Upper lobe of left lung (tissue), 6 donors: Measurements from ENCODE around the gene ZNF519. TPM values are rescaled to one million over a fixed set of nuclear protein-coding genes. Genes with fewer than 3 reads are reported as not detected.
A peak's percentile ranks its signal among the peaks of the same experiment; 100 is the strongest.
"Not testable (repeated sequence)": the region's sequence is repeated elsewhere in the genome, so short reads cannot be mapped to it uniquely, and the experiment has no call there.

Source experiments
- ATAC-seq, 2 donors: fragments of 200-7000 bp; cut with Tn5 transposase; one replicate each; pipeline ENCODE4 v1.9.1; 2022; ENCODE audit warnings: mild to moderate bottlenecking in 2 of 2, moderate library complexity in 2 of 2; ENCODE audit not compliant: low FRiP score in 2 of 2
- DNase-seq, 2 donors: peaks; one replicate each; pipeline ENCODE4 v3.0.0-alpha.2; 2019 to 2020
- H3K27ac ChIP-seq, 4 donors: fragments of 200-600 bp; sonication (generic); one replicate each; pipeline ENCODE4 v1.5.1; 2016 to 2019
- H3K27me3 ChIP-seq, 4 donors: fragments of 200-600 bp; sonication (generic); one replicate each; pipeline ENCODE4 v1.5.1; 2017 to 2019
- H3K36me3 ChIP-seq, 4 donors: fragments of 200-600 bp; sonication (generic); one replicate each; pipeline ENCODE4 v1.5.1; 2016 to 2019
- H3K4me1 ChIP-seq, 4 donors: fragments of 200-600 bp; sonication (generic); one replicate each; pipeline ENCODE4 v1.5.1; 2018 to 2019
- H3K4me3 ChIP-seq, 4 donors: fragments of 200-600 bp; sonication (generic); one replicate each; pipeline ENCODE4 v1.5.1; 2017 to 2019; ENCODE audit warnings: mild to moderate bottlenecking in 2 of 4, moderate library complexity in 1 of 4
- H3K9me3 ChIP-seq, 4 donors: fragments of 200-600 bp; sonication (generic); one replicate each; pipeline ENCODE4 v1.5.1; 2018 to 2019
- CTCF ChIP-seq, 6 experiments: fragments of 450-650 bp in 4 of 6; fragments of 200-600 bp in 2 of 6; sonication (generic) in 2 of 6; IDR thresholded peaks; one replicate each; pipeline ENCODE4 v1.5.1; 2016 to 2019; ENCODE audit warnings: antibody characterized with exemption in 6 of 6
- EP300 ChIP-seq, 4 donors: sonication (generic); formaldehyde crosslinking; IDR thresholded peaks; one replicate each; pipeline ENCODE4 v1.5.1; 2017; ENCODE audit warnings: antibody characterized with exemption in 4 of 4, control low read depth in 2 of 4
- POLR2A ChIP-seq, 4 donors: fragments of 450-650 bp; IDR thresholded peaks; one replicate each; pipeline ENCODE4 v1.5.1; 2016 to 2017; ENCODE audit warnings: antibody characterized with exemption in 4 of 4, mild to moderate bottlenecking in 2 of 4
- POLR2AphosphoS5 ChIP-seq, 2 donors: sonication (generic); formaldehyde crosslinking; IDR thresholded peaks; one replicate each; pipeline ENCODE4 v1.5.1; 2017; ENCODE audit warnings: antibody characterized with exemption in 2 of 2
- WGBS, 2 donors: methylation state at CpG; one replicate each; pipeline ENCODE4 v1.1.5; 2017 to 2018; 5-methylcytosine and 5-hydroxymethylcytosine counted together
- total RNA-seq, 6 donors: library from RNA; depleted of rRNA in 4 of 6; stranded (reverse); fragments of >200 nt in 4 of 6; gene quantifications; one replicate each; pipeline versions ENCODE4 v1.1.0 to v1.2.1, GENCODE V29; 2016 to 2021
- donor health status: DM: no; HTN: no; CAD: no; lungs with moderate emphysema.
- donor health status: DM: no; HTN: yes; CAD: no; lungs with severe emphysema.

Gene ZNF519
- total RNA-seq, 6 donors from 2014 or later, result 1.4 to 8.4 (median 5.0) TPM

DNA sequence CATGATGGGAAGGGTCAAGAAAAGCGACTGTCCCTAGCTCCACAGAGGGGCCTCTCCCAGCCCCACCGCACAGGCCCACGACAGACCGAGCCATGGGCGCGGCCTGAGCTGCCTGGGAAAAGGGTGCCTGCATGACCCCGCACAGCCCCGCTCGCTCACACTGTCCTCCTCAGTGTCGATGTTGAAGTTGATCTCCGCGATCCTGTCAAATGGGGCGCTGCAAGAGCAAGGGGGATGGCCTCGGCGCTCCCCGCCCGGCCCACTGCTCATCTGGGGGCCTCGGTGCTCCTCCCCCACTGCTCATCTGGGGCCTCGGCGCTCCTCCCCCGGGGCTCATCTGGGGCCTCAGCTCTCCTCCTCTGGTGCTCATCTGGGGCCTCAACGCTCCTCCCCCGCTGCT, 14.5 kb upstream of the ZNF519 start:
- H3K27me3 ChIP-seq, H3K9me3 ChIP-seq, H3K4me1 ChIP-seq, H3K27ac ChIP-seq, ATAC-seq, H3K4me3 ChIP-seq, H3K36me3 ChIP-seq: not testable (repeated sequence)
- DNase-seq, result peak in 1 of 2 donors; percentile 79
- WGBS, 2 donors, result 76 to 89% methylated on average over 17 to 23 of the region's 23 CpGs

DNA sequence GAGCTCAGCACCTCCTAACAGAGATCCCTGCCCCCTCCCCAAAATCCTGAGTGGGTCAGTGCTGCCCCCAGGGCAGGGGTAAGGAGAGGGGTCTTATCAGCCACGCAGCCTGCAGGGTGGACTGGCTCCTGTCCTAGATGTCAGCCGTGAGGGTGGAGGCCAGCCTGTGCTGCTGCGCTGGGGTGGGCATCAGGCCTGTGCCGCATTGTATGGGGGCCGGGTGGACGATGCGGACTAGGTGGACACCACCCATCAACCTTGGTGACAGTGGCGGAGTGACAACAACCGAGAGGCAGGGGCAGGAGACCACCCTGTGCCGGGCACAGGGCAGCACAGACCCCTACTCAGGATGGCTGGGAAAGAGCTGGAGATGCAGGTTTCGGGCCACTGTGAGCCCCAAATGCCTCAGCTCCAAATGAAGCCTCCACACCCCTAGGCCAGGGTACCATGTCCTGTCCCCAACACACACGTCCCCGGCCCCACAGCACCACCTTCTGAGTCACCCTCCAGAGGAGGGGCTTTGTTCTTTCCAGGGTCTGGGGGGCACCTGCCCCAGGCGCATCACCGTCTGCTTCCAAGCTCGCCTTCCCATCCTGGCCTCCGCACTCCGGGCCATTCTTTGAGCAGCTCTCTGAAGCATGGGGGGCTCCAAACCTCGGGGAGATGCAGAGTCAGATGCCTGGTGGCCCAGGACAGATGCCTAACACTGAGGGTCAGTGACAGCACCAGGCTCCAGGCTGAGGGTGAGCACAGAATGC, 13.5 kb upstream of the ZNF519 start:
- H3K27me3 ChIP-seq, H3K4me3 ChIP-seq, H3K36me3 ChIP-seq, H3K4me1 ChIP-seq, H3K9me3 ChIP-seq, H3K27ac ChIP-seq, ATAC-seq: not testable (repeated sequence)
- DNase-seq, result peak in 1 of 2 donors; percentile 62
- 88 to 95% methylated on average over 13 of the region's 19 CpGs for WGBS, 2 donors

GRCh38 chr18:14145021-14145420, 12.8 kb upstream of the ZNF519 start:
- peak in 1 of 2 donors; percentile 72 for DNase-seq
- H3K9me3 ChIP-seq, H3K27me3 ChIP-seq, H3K4me1 ChIP-seq, ATAC-seq, H3K4me3 ChIP-seq, H3K27ac ChIP-seq, H3K36me3 ChIP-seq: not testable (repeated sequence)
- WGBS, 2 donors, result 86% methylated on average over 6 of the region's 6 CpGs; no CpG with 5 or more reads in 1 of the 2 donors

DNA sequence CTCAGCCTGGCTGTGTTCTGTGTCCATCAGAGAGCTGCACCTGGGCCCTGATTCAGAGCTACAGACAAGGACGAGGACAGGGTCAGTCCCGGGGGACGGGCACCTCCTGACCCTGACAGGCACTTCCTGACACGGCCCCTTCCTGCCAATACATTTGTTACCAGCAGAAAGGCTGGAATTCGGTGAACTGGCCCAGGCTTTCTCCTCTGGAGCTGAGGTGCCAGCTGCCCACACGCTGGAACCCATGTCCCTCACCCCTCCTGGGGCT, 12.3 kb upstream of the ZNF519 start:
- ATAC-seq, result no peak
- Histone ChIP-seq H3K9me3 (no peaks in the 10 kb centered on the region), H3K36me3 (no peaks in the 10 kb centered on the region), H3K4me3 (no peak overlapping the region), H3K27me3 (no peaks in the 10 kb centered on the region), H3K4me1 (no peaks in the 10 kb centered on the region), H3K27ac (no peak overlapping the region)
- no peak for TF ChIP-seq EP300 (IDR thresholded peaks at IDR 0.05)
- no peak for TF ChIP-seq CTCF (IDR thresholded peaks at IDR 0.05)
- TF ChIP-seq POLR2A (IDR thresholded peaks at IDR 0.05), result no peak
- no peak for TF ChIP-seq POLR2AphosphoS5 (IDR thresholded peaks at IDR 0.05)
- WGBS, 2 donors, result 80% methylated on average over 6 of the region's 6 CpGs; no CpG with 5 or more reads in 1 of the 2 donors
- DNase-seq, result no peak

DNA sequence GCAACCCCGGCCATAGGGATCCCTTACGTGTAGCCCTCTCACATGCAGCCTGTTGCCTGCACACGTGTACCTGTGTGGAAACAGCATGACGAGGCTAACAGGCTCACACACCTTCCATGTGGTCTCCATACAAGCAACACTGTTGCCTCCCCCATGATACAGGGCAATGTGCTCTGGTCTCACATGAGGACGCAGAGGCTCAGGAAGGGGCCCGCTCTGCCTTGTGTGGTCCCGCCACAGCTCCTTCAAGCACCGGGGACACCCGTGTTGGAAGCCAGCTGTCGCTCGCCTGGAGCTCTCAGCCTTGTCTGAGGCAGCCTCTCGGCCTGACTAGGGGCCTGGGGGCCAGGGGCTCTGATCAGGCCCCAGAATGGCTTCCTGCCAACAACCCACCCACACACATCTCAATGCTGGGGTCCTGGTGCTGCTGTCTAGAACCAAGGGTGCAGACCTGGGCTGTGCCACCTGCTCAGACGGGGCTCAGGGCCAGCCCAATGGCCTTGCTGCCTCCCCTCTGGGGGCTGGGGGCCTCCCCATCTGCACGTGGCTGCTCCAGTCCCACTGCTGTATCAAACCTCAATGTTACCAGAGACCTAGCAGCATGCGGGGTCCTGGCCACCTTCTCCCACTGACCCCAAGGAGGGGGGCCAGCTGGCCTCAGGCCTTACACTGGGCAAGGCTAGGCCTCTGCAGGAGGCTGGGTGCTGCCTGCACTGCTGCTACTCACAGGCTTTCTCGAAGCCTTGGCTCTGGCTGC, 11.8 kb upstream of the ZNF519 start:
- ATAC-seq (peak in 1 of 2 donors; percentile 1), DNase-seq (peak in 1 of 2 donors; percentile 63)
- not testable (repeated sequence) for H3K9me3 ChIP-seq, H3K27ac ChIP-seq, H3K36me3 ChIP-seq, H3K4me1 ChIP-seq, H3K27me3 ChIP-seq, H3K4me3 ChIP-seq
- WGBS, 2 donors, result 77 to 100% methylated on average over 3 to 16 of the region's 16 CpGs

- DNase-seq (peak in 1 of 2 donors; percentile 81), ATAC-seq (peak in 1 of 2 donors; percentile 32)
- not testable (repeated sequence) for H3K4me3 ChIP-seq, H3K4me1 ChIP-seq, H3K27ac ChIP-seq, H3K9me3 ChIP-seq, H3K36me3 ChIP-seq, H3K27me3 ChIP-seq
- WGBS, 2 donors, result 81 to 92% methylated on average over 10 to 15 of the region's 17 CpGs
Measured at GRCh38 chr18:14143396-14143795, 11.2 kb upstream of the ZNF519 start.

GRCh38 chr18:14142177-14142576, 9.9 kb upstream of the ZNF519 start:
- 84 to 93% methylated on average over 5 of the region's 9 CpGs for WGBS, 2 donors
- ATAC-seq, result peak in 1 of 2 donors; percentile 3
- H3K36me3 ChIP-seq, H3K27ac ChIP-seq, H3K4me1 ChIP-seq, H3K9me3 ChIP-seq, H3K4me3 ChIP-seq, H3K27me3 ChIP-seq: not testable (repeated sequence)
- DNase-seq, result peak in 1 of 2 donors; percentile 42

GRCh38 chr18:14139583-14139982, 7.3 kb upstream of the ZNF519 start:
- H3K36me3 ChIP-seq, ATAC-seq, H3K27me3 ChIP-seq, H3K9me3 ChIP-seq, H3K4me3 ChIP-seq, DNase-seq, H3K4me1 ChIP-seq, H3K27ac ChIP-seq: not testable (repeated sequence)
- WGBS, 2 donors, result 70 to 88% methylated on average over 2 of the region's 2 CpGs

- DNase-seq, H3K36me3 ChIP-seq: not testable (repeated sequence)
Measured at GRCh38 chr18:14137971-14138370, 5.7 kb upstream of the ZNF519 start.

DNA sequence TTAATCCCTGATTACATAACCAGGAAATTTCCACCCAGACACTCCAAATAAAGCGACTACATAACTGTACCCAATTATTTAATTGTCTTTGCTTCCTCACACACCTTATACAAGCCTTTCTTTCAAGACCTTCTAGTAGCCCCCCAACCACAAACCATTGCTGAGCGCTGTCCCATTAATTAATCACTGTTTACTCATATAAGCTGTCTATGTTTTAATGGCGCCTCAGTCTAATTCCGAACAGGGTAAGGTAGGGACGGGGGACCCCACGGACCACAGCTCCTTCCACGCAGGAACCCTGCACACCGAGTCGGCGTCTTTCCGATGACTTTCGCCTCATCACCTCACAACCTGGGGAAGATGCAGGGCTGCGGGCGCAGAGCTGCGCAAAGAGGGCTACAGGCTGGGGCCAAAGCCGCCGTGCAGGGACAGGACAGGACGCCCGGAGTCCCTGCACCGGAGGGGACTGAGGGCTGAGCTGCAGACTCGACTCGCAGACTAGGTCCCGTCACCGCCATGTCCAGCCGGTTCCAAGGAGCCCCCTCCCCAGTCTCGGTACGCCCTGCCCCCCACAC, 452 bp downstream of the ZNF519 start:
- peak overlapping the region; percentile 50 to 68 (median 64) for H3K4me3 ChIP-seq
- not testable (repeated sequence) for H3K9me3 ChIP-seq, H3K4me1 ChIP-seq, H3K36me3 ChIP-seq, DNase-seq, H3K27me3 ChIP-seq
- peak; percentile 56 to 57 for ATAC-seq
- WGBS, 2 donors, result 3 to 4% methylated on average over 5 to 11 of the region's 27 CpGs
- H3K27ac ChIP-seq, result peak overlapping the region; percentile 8 to 69 (median 44)

More at GRCh38 chr18:14137971-14138370, 5.7 kb upstream of the ZNF519 start:
- not testable (repeated sequence) for H3K27me3 ChIP-seq, H3K4me3 ChIP-seq, H3K9me3 ChIP-seq, ATAC-seq, H3K4me1 ChIP-seq, H3K27ac ChIP-seq
- 88 to 90% methylated on average over 4 of the region's 4 CpGs for WGBS, 2 donors

DNA sequence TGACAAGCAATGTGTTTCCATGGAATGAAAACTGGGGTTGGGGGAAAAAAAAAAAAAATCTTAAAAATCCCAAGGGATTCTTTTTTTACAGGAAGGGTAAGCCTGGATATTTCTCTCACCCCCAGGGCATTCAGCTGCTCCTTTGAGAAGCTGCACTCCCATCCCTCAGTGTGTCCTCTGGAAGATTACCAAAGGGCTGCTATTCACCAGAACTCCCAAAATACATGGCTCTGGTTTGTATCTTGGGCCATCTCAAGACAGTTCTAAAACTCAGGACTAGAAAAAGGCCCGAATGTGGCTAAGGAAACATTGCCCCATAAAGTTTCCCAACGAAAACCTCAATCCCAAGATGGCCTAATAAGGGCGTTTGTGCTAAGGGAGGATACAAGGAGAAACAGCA, 1.4 kb downstream of the ZNF519 start:
- not testable (repeated sequence) for DNase-seq, H3K36me3 ChIP-seq, H3K9me3 ChIP-seq, H3K4me3 ChIP-seq, H3K27ac ChIP-seq, H3K4me1 ChIP-seq, ATAC-seq, H3K27me3 ChIP-seq
- 56 to 63% methylated on average over 2 of the region's 3 CpGs for WGBS, 2 donors
